DMS53 treated with DMSO at 0.1 percent for 48 hours (cell line): Measurements from ENCODE around the gene ANGPT4.
"Not testable (repeated sequence)": the region's sequence is repeated elsewhere in the genome, so short reads cannot be mapped to it uniquely, and the experiment has no call there.

Experiments used
- DNase-seq: peaks from one replicate; lab custom pipeline; 2025; ENCODE audit not compliant: unreplicated experiment; lab: John Stamatoyannopoulos, UW

Gene ANGPT4

GRCh38 chr20:878511-879307, 37.4 kb downstream of the ANGPT4 start:
- DNase-seq = no peak

GRCh38 chr20:877814-878213, 38.3 kb downstream of the ANGPT4 start:
- no peak for DNase-seq

GRCh38 chr20:875115-875514, 41.0 kb downstream of the ANGPT4 start:
- DNase-seq = no peak

GRCh38 chr20:873875-874607, 42.1 kb downstream of the ANGPT4 start:
- no peak for DNase-seq

- no peak for DNase-seq
Observed at GRCh38 chr20:872855-873520, 43.1 kb downstream of the ANGPT4 start.

- DNase-seq = no peak
Observed at GRCh38 chr20:871948-872347, 44.2 kb downstream of the ANGPT4 start.

GRCh38 chr20:871436-871835, 44.7 kb downstream of the ANGPT4 start:
- DNase-seq = no peak

GRCh38 chr20:870758-871157, 45.4 kb downstream of the ANGPT4 start:
- DNase-seq = no peak

- DNase-seq = no peak
Observed at GRCh38 chr20:869606-870005, 46.5 kb downstream of the ANGPT4 start.

- DNase-seq = no peak
Observed at GRCh38 chr20:868279-868678, 47.9 kb downstream of the ANGPT4 start.

GRCh38 chr20:865440-865839, 50.7 kb downstream of the ANGPT4 start:
- DNase-seq = no peak

- no peak for DNase-seq
Observed at GRCh38 chr20:860891-861290, 55.2 kb downstream of the ANGPT4 start.

- no peak for DNase-seq
Observed at GRCh38 chr20:859751-860231, 56.3 kb downstream of the ANGPT4 start.

- DNase-seq = no peak
Observed at GRCh38 chr20:858011-858410, 58.1 kb downstream of the ANGPT4 start.

- DNase-seq = no peak
Observed at GRCh38 chr20:856361-856775, 59.8 kb downstream of the ANGPT4 start.

GRCh38 chr20:855466-856360, 60.4 kb downstream of the ANGPT4 start:
- DNase-seq = no peak

GRCh38 chr20:854601-855000, 61.5 kb downstream of the ANGPT4 start:
- no peak for DNase-seq

- no peak for DNase-seq
Observed at GRCh38 chr20:853406-853996, 62.6 kb downstream of the ANGPT4 start.

- not testable (repeated sequence) for DNase-seq
Observed at GRCh38 chr20:848731-849130, 67.4 kb downstream of the ANGPT4 start.

GRCh38 chr20:848193-848592, 67.9 kb downstream of the ANGPT4 start:
- DNase-seq = no peak
